Kidney (tissue), 14 donors: ENCODE data around the gene TMEM229B. TPM values are rescaled to one million over a fixed set of nuclear protein-coding genes. Genes with fewer than 3 reads are reported as not detected.

ENCODE experiments used
- DNase-seq, 5 donors: peaks; one replicate each; pipeline ENCODE4 v3.0.0-alpha.2; 2013 to 2020
- FAIRE-seq: peaks from 2 replicates; lab custom pipeline; 2012; peaks lifted over from hg19 to GRCh38; lab: Jason Lieb, UNC
- H3K27ac ChIP-seq, 2 donors: one replicate each; pipeline ENCODE4 v1.7.0; 2013; ENCODE audit warnings: low read depth in 2 of 2, low read length in 2 of 2, inconsistent platforms in 1 of 2
- H3K27me3 ChIP-seq: one replicate; pipeline ENCODE4 v1.7.1; 2013; ENCODE audit warnings: low read length, inconsistent platforms; ENCODE audit not compliant: control insufficient read depth, insufficient read depth
- H3K36me3 ChIP-seq, 3 donors: one replicate each; pipeline versions ENCODE4 v1.7.0 to v1.7.1; 2013; ENCODE audit warnings: low read length in 3 of 3, control low read depth in 1 of 3, inconsistent platforms in 1 of 3; ENCODE audit not compliant: insufficient read depth in 3 of 3, control insufficient read depth in 2 of 3
- H3K4me1 ChIP-seq, 3 donors: one replicate each; pipeline versions ENCODE4 v1.7.0 to v1.7.1; 2013; ENCODE audit warnings: low read length in 3 of 3, inconsistent platforms in 1 of 3, low read depth in 1 of 3; ENCODE audit not compliant: control insufficient read depth in 2 of 3, insufficient read depth in 2 of 3
- H3K4me3 ChIP-seq, 3 donors: one replicate each; pipeline versions ENCODE4 v1.7.0 to v1.8.1; 2013; ENCODE audit warnings: low read length in 3 of 3, control low read depth in 1 of 3, inconsistent platforms in 1 of 3
- H3K9ac ChIP-seq, 3 donors: one replicate each; pipeline versions ENCODE4 v1.7.0 to v1.7.1; 2013; ENCODE audit warnings: low read length in 3 of 3, control low read depth in 1 of 3, inconsistent platforms in 1 of 3
- H3K9me3 ChIP-seq, 3 donors: one replicate each; pipeline versions ENCODE4 v1.7.0 to v1.7.1; 2013; ENCODE audit warnings: low read length in 3 of 3, control low read depth in 1 of 3, inconsistent platforms in 1 of 3; ENCODE audit not compliant: control insufficient read depth in 2 of 3, insufficient read depth in 1 of 3
- intact Hi-C: fragments of 100-400 bp; cut with DNase I; formaldehyde crosslinking; loops from one replicate; pipeline ENCODE4 v1.11.1; 2022
- polyA plus RNA-seq: library from polyadenylated mRNA; stranded (reverse); fragments of 350-450 nt; fragmentation: Illumina TruSeq; extraction: RNeasy Lipid Tissue Mini Kit (QIAGEN cat#74804); gene quantifications from one replicate; pipeline ENCODE4 v1.2.3, GENCODE V29; 2014; ENCODE audit warnings: low read depth, low replicate concordance; ENCODE audit not compliant: insufficient read depth
- total RNA-seq: library from RNA; stranded (reverse); fragmentation: NEBNext Ultra II Directional; extraction: Animal tissue kit (Norgen Biotek cat#: 25700); gene quantifications from one replicate; pipeline ENCODE4 v1.2.1, GENCODE V29; 2021
- TF ChIP-seq, protein P1 (sequence below): IDR thresholded peaks from 3 replicates; pipeline ENCODE4 v1.5.1; 2012; ENCODE audit warnings: mild to moderate bottlenecking, moderate library complexity, borderline replicate concordance; ENCODE audit not compliant: insufficient read depth; ENCODE audit errors: extremely low read depth
- donor health status: control.
- donor health status: control.
- donor health status: control.
- donor health status: control.
- donor health status: control.
- donor health status: DM: yes; HTN: yes; CAD: no.
- donor health status: Normal renal cell carcinoma (clear cell type).

Gene TMEM229B
- total and polyA plus RNA-seq, 2 donors from 2014 or later, result 3.1 to 7.8 TPM

DNA sequence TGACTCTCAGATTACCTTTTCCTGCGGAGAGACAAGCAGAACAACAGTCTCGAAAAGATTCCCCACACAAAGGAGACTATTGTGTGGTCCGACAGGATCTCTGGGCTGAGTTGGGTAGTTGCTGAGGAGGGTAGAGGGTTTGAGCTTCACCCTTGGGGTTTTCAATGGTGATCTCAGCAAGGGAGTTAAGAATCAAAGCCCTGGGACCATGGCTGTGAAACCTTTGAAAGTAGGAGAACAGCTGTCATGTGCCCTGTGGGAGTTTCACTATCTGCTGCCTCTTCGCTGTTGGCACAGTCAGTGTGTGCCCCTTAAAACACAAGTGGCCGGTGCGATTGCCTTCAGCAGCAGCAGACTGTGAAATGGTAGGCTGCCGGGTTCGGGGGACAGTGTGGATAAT, 62.4 kb downstream of the TMEM229B start:
- no peak overlapping the region for H3K4me3 ChIP-seq
- TF ChIP-seq, protein P1, sequence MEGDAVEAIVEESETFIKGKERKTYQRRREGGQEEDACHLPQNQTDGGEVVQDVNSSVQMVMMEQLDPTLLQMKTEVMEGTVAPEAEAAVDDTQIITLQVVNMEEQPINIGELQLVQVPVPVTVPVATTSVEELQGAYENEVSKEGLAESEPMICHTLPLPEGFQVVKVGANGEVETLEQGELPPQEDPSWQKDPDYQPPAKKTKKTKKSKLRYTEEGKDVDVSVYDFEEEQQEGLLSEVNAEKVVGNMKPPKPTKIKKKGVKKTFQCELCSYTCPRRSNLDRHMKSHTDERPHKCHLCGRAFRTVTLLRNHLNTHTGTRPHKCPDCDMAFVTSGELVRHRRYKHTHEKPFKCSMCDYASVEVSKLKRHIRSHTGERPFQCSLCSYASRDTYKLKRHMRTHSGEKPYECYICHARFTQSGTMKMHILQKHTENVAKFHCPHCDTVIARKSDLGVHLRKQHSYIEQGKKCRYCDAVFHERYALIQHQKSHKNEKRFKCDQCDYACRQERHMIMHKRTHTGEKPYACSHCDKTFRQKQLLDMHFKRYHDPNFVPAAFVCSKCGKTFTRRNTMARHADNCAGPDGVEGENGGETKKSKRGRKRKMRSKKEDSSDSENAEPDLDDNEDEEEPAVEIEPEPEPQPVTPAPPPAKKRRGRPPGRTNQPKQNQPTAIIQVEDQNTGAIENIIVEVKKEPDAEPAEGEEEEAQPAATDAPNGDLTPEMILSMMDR, result no peak
- H3K36me3 ChIP-seq, result no peaks in the 10 kb centered on the region
- intact Hi-C loops, result loop anchor here (5.0 kb wide), 1 partner anchor 141 kb away; no protein-coding TSS in a partner anchor
- no peak overlapping the region for H3K9ac ChIP-seq
- no peaks in the 10 kb centered on the region for H3K27me3 ChIP-seq
- peaks cover 0 to 3% (median 0%) of the 10 kb centered on the region in 3 donors for H3K4me1 ChIP-seq
- no peaks in the 10 kb centered on the region for H3K9me3 ChIP-seq
- FAIRE-seq, result no peak
- DNase-seq, result no peak
- no peak overlapping the region for H3K27ac ChIP-seq

DNA sequence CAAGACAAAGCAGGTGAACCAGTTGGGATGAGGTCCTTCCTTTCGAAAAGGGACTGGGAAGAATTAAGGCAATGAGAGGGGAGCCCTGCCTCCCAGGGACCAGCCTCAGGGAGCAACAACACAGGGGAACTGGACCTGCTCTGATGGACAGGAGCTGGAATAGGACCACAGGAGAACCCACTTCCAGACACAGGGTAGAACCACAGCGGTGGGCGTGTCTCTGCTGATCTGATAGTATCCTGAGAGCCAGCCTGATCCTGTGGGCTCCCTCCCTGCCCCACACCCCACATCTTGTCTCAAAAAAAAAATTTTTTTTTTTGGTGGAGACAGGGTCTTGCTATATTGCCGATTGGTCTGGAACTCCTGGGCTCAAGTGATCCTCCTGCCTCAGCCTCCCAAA, 62.9 kb downstream of the TMEM229B start:
- Histone ChIP-seq H3K36me3 (no peaks in the 10 kb centered on the region), H3K27me3 (no peaks in the 10 kb centered on the region), H3K27ac (no peak overlapping the region), H3K4me1 (peaks cover 0 to 3% (median 0%) of the 10 kb centered on the region in 3 donors), H3K4me3 (no peak overlapping the region), H3K9ac (no peak overlapping the region), H3K9me3 (no peaks in the 10 kb centered on the region)
- no peak for DNase-seq
- TF ChIP-seq, protein P1, result no peak
- intact Hi-C loops, result loop anchor here (5.0 kb wide), 1 partner anchor 142 kb away; no protein-coding TSS in a partner anchor
- FAIRE-seq, result no peak

GRCh38 chr14:67424539-67424938, 64.0 kb downstream of the TMEM229B start:
- DNase-seq, result no peak
- no peak for FAIRE-seq
- peaks cover 0 to 3% (median 0%) of the 10 kb centered on the region in 3 donors for H3K4me1 ChIP-seq
- H3K27ac ChIP-seq, result no peak overlapping the region
- no peaks in the 10 kb centered on the region for H3K9me3 ChIP-seq
- intact Hi-C loops, result no loop called here
- no peak overlapping the region for H3K4me3 ChIP-seq
- H3K27me3 ChIP-seq, result no peaks in the 10 kb centered on the region
- no peak overlapping the region for H3K9ac ChIP-seq
- no peaks in the 10 kb centered on the region for H3K36me3 ChIP-seq
- TF ChIP-seq, protein P1, result no peak

DNA sequence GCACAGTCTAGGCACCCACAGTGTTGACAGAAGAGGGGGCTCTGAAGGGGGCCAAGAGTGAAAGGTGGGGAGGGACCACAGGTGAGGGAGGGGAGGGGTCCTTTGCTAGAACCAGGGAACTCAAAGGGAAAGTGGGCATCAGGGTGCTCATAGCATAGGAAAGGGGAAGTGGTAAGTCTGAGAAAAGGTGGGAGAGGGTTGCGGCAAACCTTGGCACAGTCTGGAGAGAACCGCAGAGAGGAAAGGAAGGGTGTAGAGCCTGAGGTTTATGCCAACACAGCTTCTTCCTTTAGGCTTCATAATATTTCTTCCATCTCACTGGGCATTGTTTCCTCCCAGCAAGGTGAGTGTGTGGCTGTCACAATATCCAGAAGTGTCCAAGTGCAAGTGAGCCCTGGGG, 65.1 kb downstream of the TMEM229B start:
- no peak for FAIRE-seq
- H3K27me3 ChIP-seq, result no peaks in the 10 kb centered on the region
- intact Hi-C loops, result no loop called here
- H3K9ac ChIP-seq, result no peak overlapping the region
- TF ChIP-seq, protein P1, result no peak
- no peak overlapping the region for H3K27ac ChIP-seq
- no peak overlapping the region for H3K4me3 ChIP-seq
- H3K36me3 ChIP-seq, result no peaks in the 10 kb centered on the region
- DNase-seq, result no peak
- peaks cover 0 to 3% (median 0%) of the 10 kb centered on the region in 3 donors for H3K4me1 ChIP-seq
- no peaks in the 10 kb centered on the region for H3K9me3 ChIP-seq
